ENCODE results near the gene RTCA.
A peak's percentile ranks its signal among the peaks of the same experiment; 100 is the strongest.
"Not testable (repeated sequence)": the region's sequence is repeated elsewhere in the genome, so short reads cannot be mapped to it uniquely, and the experiment has no call there.

Gene RTCA

DNA sequence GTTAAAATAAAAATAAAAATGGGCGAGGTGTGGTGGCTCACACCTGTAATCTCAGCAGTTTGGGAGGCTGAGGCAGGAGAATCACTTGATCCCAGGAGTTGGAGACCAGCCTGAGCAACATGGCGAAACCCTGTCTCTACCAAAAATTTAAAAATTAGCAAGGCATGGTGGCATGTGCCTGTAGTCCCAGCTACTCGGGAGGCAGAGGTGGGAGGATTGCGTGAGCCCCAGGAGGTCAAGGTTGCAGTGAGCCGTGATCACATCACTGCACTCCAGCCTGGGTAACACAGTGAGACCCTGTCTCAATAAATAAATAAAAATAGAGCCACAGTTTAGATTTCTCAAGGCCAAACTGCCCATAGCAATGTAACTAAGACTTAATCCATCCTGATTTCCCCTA is 9.7 kb upstream of the RTCA start:
- H3K27me3 ChIP-seq (ENCODE audit: control insufficient read depth, insufficient read depth, low read length, poor library complexity, severe bottlenecking); H3K36me3 ChIP-seq (ENCODE audit: control insufficient read depth, insufficient read depth, low read length); H3K27ac ChIP-seq (ENCODE audit: insufficient read depth, low read depth, low read length, poor library complexity, severe bottlenecking); H3K4me3 ChIP-seq (ENCODE audit: insufficient read depth, low read depth, low read length); H3K4me1 ChIP-seq (ENCODE audit: control insufficient read depth, insufficient read depth, low read length); H3K9me3 ChIP-seq (ENCODE audit: control insufficient read depth, low read length): not testable (repeated sequence)
- WGBS, 2 experiments = 86 to 87% methylated on average over 5 of the region's 5 CpGs

GRCh38 chr1:100258427-100258826 is 7.6 kb upstream of the RTCA start:
- H3K27ac ChIP-seq (ENCODE audit: insufficient read depth, low read depth, low read length, poor library complexity, severe bottlenecking); H3K36me3 ChIP-seq (ENCODE audit: control insufficient read depth, insufficient read depth, low read length); H3K27me3 ChIP-seq (ENCODE audit: control insufficient read depth, insufficient read depth, low read length, poor library complexity, severe bottlenecking); H3K4me1 ChIP-seq (ENCODE audit: control insufficient read depth, insufficient read depth, low read length); H3K9me3 ChIP-seq (ENCODE audit: control insufficient read depth, low read length); H3K4me3 ChIP-seq (ENCODE audit: insufficient read depth, low read depth, low read length): not testable (repeated sequence)
- 80 to 91% methylated on average over 2 to 3 of the region's 6 CpGs for WGBS, 2 experiments

- no peaks in the 10 kb centered on the region for H3K4me1 ChIP-seq (ENCODE audit: control insufficient read depth, insufficient read depth, low read length)
- no peaks in the 10 kb centered on the region for H3K9me3 ChIP-seq (ENCODE audit: control insufficient read depth, low read length)
- no peak overlapping the region for H3K27ac ChIP-seq (ENCODE audit: insufficient read depth, low read depth, low read length, poor library complexity, severe bottlenecking)
- no peak overlapping the region for H3K4me3 ChIP-seq (ENCODE audit: insufficient read depth, low read depth, low read length)
- no peaks in the 10 kb centered on the region for H3K36me3 ChIP-seq (ENCODE audit: control insufficient read depth, insufficient read depth, low read length)
- H3K27me3 ChIP-seq (ENCODE audit: control insufficient read depth, insufficient read depth, low read length, poor library complexity, severe bottlenecking) = no peaks in the 10 kb centered on the region
These were observed 4.3 kb upstream of the RTCA start for GRCh38 chr1:100261686-100262085.

- not testable (repeated sequence) for H3K9me3 ChIP-seq (ENCODE audit: control insufficient read depth, low read length); H3K4me3 ChIP-seq (ENCODE audit: insufficient read depth, low read depth, low read length); H3K4me1 ChIP-seq (ENCODE audit: control insufficient read depth, insufficient read depth, low read length); H3K27ac ChIP-seq (ENCODE audit: insufficient read depth, low read depth, low read length, poor library complexity, severe bottlenecking); H3K27me3 ChIP-seq (ENCODE audit: control insufficient read depth, insufficient read depth, low read length, poor library complexity, severe bottlenecking); H3K36me3 ChIP-seq (ENCODE audit: control insufficient read depth, insufficient read depth, low read length)
- WGBS, 2 experiments = 94 to 98% methylated on average over 5 of the region's 5 CpGs
These were observed 1.9 kb upstream of the RTCA start for GRCh38 chr1:100264081-100264480.

- H3K36me3 ChIP-seq (ENCODE audit: control insufficient read depth, insufficient read depth, low read length) = peaks cover 13% of the 10 kb centered on the region
- H3K27ac ChIP-seq (ENCODE audit: insufficient read depth, low read depth, low read length, poor library complexity, severe bottlenecking) = no peak overlapping the region
- no peaks in the 10 kb centered on the region for H3K9me3 ChIP-seq (ENCODE audit: control insufficient read depth, low read length)
- H3K4me3 ChIP-seq (ENCODE audit: insufficient read depth, low read depth, low read length) = peak overlapping the region; percentile 97
- H3K4me1 ChIP-seq (ENCODE audit: control insufficient read depth, insufficient read depth, low read length) = no peaks in the 10 kb centered on the region
- H3K27me3 ChIP-seq (ENCODE audit: control insufficient read depth, insufficient read depth, low read length, poor library complexity, severe bottlenecking) = no peaks in the 10 kb centered on the region
- 15 to 20% methylated on average over 12 of the region's 12 CpGs for WGBS, 2 experiments
These were observed 470 bp upstream of the RTCA start for GRCh38 chr1:100265562-100265930.

DNA sequence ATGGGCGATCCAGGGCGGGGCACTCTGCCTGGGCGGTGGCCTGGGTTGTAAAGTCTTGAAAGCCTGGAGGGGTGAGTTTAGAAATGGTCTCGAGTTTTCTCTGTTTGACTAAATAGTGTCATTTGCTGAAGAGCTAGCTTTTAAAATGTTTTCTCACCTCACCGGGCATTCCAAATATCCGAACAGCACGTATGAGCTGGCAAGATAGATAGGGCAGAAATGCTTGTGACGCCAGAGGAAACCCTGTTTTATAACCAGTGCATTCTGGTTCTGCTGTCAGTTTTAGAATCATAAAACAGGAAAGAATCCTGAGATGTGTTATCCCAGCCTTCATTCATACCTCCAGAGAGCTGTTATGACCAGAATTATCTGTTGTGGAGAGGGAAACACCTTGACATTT is 725 bp downstream of the RTCA start:
- Histone ChIP-seq H3K36me3 (ENCODE audit: control insufficient read depth, insufficient read depth, low read length) (peaks cover 19% of the 10 kb centered on the region), H3K4me1 (ENCODE audit: control insufficient read depth, insufficient read depth, low read length) (no peaks in the 10 kb centered on the region), H3K4me3 (ENCODE audit: insufficient read depth, low read depth, low read length) (peak overlapping the region; percentile 97), H3K9me3 (ENCODE audit: control insufficient read depth, low read length) (no peaks in the 10 kb centered on the region), H3K27ac (ENCODE audit: insufficient read depth, low read depth, low read length, poor library complexity, severe bottlenecking) (no peak overlapping the region), H3K27me3 (ENCODE audit: control insufficient read depth, insufficient read depth, low read length, poor library complexity, severe bottlenecking) (no peaks in the 10 kb centered on the region)
- 7 to 9% methylated on average over 7 to 8 of the region's 8 CpGs for WGBS, 2 experiments

DNA sequence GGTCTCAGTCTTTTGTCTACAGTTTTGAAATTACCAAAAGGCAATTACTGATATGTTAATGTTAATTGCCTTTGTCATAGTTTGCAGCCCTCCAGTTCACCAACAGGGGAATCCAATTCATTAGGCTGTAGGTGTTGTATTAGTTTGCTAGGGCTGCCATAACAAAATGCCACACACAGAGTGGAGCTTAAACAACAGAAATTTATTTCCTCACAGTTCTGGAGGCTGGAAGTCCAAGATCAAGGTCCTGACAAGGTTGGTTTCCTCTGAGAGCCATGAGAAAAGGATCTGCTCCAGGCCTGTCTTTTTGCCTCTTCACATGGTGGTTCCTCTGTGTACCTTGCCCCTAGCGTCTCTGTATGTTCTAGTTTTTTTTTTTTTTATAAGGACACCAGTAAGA is 1.3 kb downstream of the RTCA start:
- 100% methylated on average over 1 of the region's 1 CpG; no CpG with 5 or more reads in 1 of the 2 experiments for WGBS, 2 experiments
- H3K4me3 ChIP-seq (ENCODE audit: insufficient read depth, low read depth, low read length) = peak overlapping the region; percentile 97
- no peaks in the 10 kb centered on the region for H3K9me3 ChIP-seq (ENCODE audit: control insufficient read depth, low read length)
- peaks cover 20% of the 10 kb centered on the region for H3K36me3 ChIP-seq (ENCODE audit: control insufficient read depth, insufficient read depth, low read length)
- no peaks in the 10 kb centered on the region for H3K27me3 ChIP-seq (ENCODE audit: control insufficient read depth, insufficient read depth, low read length, poor library complexity, severe bottlenecking)
- no peaks in the 10 kb centered on the region for H3K4me1 ChIP-seq (ENCODE audit: control insufficient read depth, insufficient read depth, low read length)
- no peak overlapping the region for H3K27ac ChIP-seq (ENCODE audit: insufficient read depth, low read depth, low read length, poor library complexity, severe bottlenecking)

DNA sequence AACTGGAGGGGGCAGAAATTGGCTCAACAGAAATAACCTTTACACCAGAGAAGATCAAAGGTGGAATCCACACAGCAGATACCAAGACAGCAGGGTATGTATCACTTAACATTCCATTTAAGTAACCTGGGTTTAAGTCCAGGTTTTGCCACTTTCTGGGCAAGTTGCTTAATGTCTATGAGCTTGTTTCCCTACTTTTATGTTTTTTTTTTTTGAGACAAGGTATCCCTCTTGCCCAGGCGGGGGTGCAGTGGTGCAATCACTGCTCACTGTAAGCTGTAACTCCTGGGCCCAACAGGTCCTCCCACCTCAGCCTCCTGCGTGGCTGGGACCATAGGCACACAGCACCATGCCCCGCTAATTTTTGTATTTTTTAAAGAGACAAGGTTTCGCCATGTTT is 2.2 kb downstream of the RTCA start:
- Histone ChIP-seq H3K4me3 (ENCODE audit: insufficient read depth, low read depth, low read length) (no peak overlapping the region), H3K4me1 (ENCODE audit: control insufficient read depth, insufficient read depth, low read length) (no peaks in the 10 kb centered on the region), H3K9me3 (ENCODE audit: control insufficient read depth, low read length) (no peaks in the 10 kb centered on the region), H3K27ac (ENCODE audit: insufficient read depth, low read depth, low read length, poor library complexity, severe bottlenecking) (no peak overlapping the region), H3K27me3 (ENCODE audit: control insufficient read depth, insufficient read depth, low read length, poor library complexity, severe bottlenecking) (no peaks in the 10 kb centered on the region), H3K36me3 (ENCODE audit: control insufficient read depth, insufficient read depth, low read length) (peaks cover 23% of the 10 kb centered on the region)
- WGBS, 2 experiments = 92 to 93% methylated on average over 4 of the region's 4 CpGs

GRCh38 chr1:100277866-100278265 is 11.8 kb downstream of the RTCA start:
- Histone ChIP-seq H3K4me3 (ENCODE audit: insufficient read depth, low read depth, low read length) (no peak overlapping the region), H3K27me3 (ENCODE audit: control insufficient read depth, insufficient read depth, low read length, poor library complexity, severe bottlenecking) (no peaks in the 10 kb centered on the region), H3K27ac (ENCODE audit: insufficient read depth, low read depth, low read length, poor library complexity, severe bottlenecking) (no peak overlapping the region), H3K36me3 (ENCODE audit: control insufficient read depth, insufficient read depth, low read length) (peaks cover 53% of the 10 kb centered on the region), H3K4me1 (ENCODE audit: control insufficient read depth, insufficient read depth, low read length) (no peaks in the 10 kb centered on the region), H3K9me3 (ENCODE audit: control insufficient read depth, low read length) (no peaks in the 10 kb centered on the region)
- WGBS, 2 experiments = 88 to 100% methylated on average over 1 of the region's 1 CpG

- no peak overlapping the region for H3K27ac ChIP-seq (ENCODE audit: insufficient read depth, low read depth, low read length, poor library complexity, severe bottlenecking)
- H3K27me3 ChIP-seq (ENCODE audit: control insufficient read depth, insufficient read depth, low read length, poor library complexity, severe bottlenecking) = no peaks in the 10 kb centered on the region
- 93 to 94% methylated on average over 3 of the region's 3 CpGs for WGBS, 2 experiments
- H3K36me3 ChIP-seq (ENCODE audit: control insufficient read depth, insufficient read depth, low read length) = peaks cover 40% of the 10 kb centered on the region
- H3K4me3 ChIP-seq (ENCODE audit: insufficient read depth, low read depth, low read length) = no peak overlapping the region
- no peaks in the 10 kb centered on the region for H3K9me3 ChIP-seq (ENCODE audit: control insufficient read depth, low read length)
- H3K4me1 ChIP-seq (ENCODE audit: control insufficient read depth, insufficient read depth, low read length) = no peaks in the 10 kb centered on the region
These were observed 13.4 kb downstream of the RTCA start for GRCh38 chr1:100279358-100279923.

Data from ectodermal cell (in vitro differentiated cells).